Measurements from ENCODE around the gene MORN4. TPM values are rescaled to one million over a fixed set of nuclear protein-coding genes. Genes with fewer than 3 reads are reported as not detected.

The MORN4 gene
- total and polyA plus RNA-seq, 2 of the 13 experiments (the other 11 are each of a cell fraction or from before 2014, with no cell fraction given): 3.4 to 9.1 TPM

GRCh38 chr10:97682042-97682441, 48.7 kb upstream of the MORN4 start (continued):
- TF ChIP-seq ZNF768 (CRISPR knock-in tag; IDR thresholded peaks at IDR 0.05): peak; percentile 83; the same call in 1 of the 2 replicates
- TF ChIP-seq HNRNPUL1 (IDR thresholded peaks at IDR 0.05; ENCODE audit: low read depth, low read length): no peak
- TF ChIP-seq, protein P1, sequence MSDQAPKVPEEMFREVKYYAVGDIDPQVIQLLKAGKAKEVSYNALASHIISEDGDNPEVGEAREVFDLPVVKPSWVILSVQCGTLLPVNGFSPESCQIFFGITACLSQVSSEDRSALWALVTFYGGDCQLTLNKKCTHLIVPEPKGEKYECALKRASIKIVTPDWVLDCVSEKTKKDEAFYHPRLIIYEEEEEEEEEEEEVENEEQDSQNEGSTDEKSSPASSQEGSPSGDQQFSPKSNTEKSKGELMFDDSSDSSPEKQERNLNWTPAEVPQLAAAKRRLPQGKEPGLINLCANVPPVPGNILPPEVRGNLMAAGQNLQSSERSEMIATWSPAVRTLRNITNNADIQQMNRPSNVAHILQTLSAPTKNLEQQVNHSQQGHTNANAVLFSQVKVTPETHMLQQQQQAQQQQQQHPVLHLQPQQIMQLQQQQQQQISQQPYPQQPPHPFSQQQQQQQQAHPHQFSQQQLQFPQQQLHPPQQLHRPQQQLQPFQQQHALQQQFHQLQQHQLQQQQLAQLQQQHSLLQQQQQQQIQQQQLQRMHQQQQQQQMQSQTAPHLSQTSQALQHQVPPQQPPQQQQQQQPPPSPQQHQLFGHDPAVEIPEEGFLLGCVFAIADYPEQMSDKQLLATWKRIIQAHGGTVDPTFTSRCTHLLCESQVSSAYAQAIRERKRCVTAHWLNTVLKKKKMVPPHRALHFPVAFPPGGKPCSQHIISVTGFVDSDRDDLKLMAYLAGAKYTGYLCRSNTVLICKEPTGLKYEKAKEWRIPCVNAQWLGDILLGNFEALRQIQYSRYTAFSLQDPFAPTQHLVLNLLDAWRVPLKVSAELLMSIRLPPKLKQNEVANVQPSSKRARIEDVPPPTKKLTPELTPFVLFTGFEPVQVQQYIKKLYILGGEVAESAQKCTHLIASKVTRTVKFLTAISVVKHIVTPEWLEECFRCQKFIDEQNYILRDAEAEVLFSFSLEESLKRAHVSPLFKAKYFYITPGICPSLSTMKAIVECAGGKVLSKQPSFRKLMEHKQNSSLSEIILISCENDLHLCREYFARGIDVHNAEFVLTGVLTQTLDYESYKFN (CRISPR knock-in tag; conservative IDR thresholded peaks at IDR 0.05): peak; percentile 38; the same call in 1 of the 2 replicates
- TF ChIP-seq NCOR1 (IDR thresholded peaks at IDR 0.05; ENCODE audit: borderline replicate concordance, low read length): peak; percentile 54; the same call in 1 of the 2 replicates
- no peak for TF ChIP-seq HMG20B (CRISPR knock-in tag; conservative IDR thresholded peaks at IDR 0.05)
- TF ChIP-seq ZNF44 (CRISPR knock-in tag; IDR thresholded peaks at IDR 0.05): no peak
- no peak for TF ChIP-seq ZNF251 (CRISPR knock-in tag; IDR thresholded peaks at IDR 0.05)
- TF ChIP-seq ZNF598 (CRISPR knock-in tag; IDR thresholded peaks at IDR 0.05; ENCODE audit: borderline replicate concordance): no peak
- peak; percentile 11; the same call in 1 of the 2 replicates for TF ChIP-seq BCL6 (CRISPR knock-in tag; IDR thresholded peaks at IDR 0.05)
- TF ChIP-seq ZNF354B (CRISPR knock-in tag; IDR thresholded peaks at IDR 0.05): no peak
- no peak for TF ChIP-seq RBM39 (IDR thresholded peaks at IDR 0.05; ENCODE audit: low read depth, low read length, poor library complexity, severe bottlenecking)
- no peak for TF ChIP-seq MATR3 (CRISPR knock-in tag; IDR thresholded peaks at IDR 0.05)
- TF ChIP-seq SAP130 (CRISPR knock-in tag; IDR thresholded peaks at IDR 0.05; ENCODE audit: low read depth): peak; percentile 55
- TF ChIP-seq, protein P2, sequence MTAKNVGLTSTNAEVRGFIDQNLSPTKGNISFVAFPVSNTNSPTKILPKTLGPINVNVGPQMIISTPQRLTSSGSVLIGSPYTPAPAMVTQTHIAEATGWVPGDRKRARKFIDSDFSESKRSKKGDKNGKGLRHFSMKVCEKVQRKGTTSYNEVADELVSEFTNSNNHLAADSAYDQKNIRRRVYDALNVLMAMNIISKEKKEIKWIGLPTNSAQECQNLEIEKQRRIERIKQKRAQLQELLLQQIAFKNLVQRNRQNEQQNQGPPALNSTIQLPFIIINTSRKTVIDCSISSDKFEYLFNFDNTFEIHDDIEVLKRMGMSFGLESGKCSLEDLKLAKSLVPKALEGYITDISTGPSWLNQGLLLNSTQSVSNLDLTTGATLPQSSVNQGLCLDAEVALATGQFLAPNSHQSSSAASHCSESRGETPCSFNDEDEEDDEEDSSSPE (CRISPR knock-in tag; IDR thresholded peaks at IDR 0.05): no peak
- no peak for TF ChIP-seq ZNF850 (CRISPR knock-in tag; conservative IDR thresholded peaks at IDR 0.05)
- TF ChIP-seq ZNF468 (CRISPR knock-in tag; IDR thresholded peaks at IDR 0.05): no peak
- peak; percentile 37 for TF ChIP-seq RBM22 (optimal IDR thresholded peaks at IDR 0.05; ENCODE audit: low read length)
- TF ChIP-seq TEAD3 (CRISPR knock-in tag; optimal IDR thresholded peaks at IDR 0.05; ENCODE audit: borderline replicate concordance): peak; percentile 41
- TF ChIP-seq ZNF431 (CRISPR knock-in tag; IDR thresholded peaks at IDR 0.05; ENCODE audit: borderline replicate concordance, low read depth): peak; percentile 29; the same call in 1 of the 2 replicates
- TF ChIP-seq HNF4A (CRISPR knock-in tag; IDR thresholded peaks at IDR 0.05): peak; percentile 80
- 0 out of 2 replicates have a peak, but pooled peaks have one; percentile 17 for TF ChIP-seq ARID5B (CRISPR knock-in tag; IDR thresholded peaks at IDR 0.05)
- no peak for TF ChIP-seq RNF2 (conservative IDR thresholded peaks at IDR 0.05; ENCODE audit: low read depth)
- no peak for TF ChIP-seq NRL (CRISPR knock-in tag; IDR thresholded peaks at IDR 0.05; ENCODE audit: borderline replicate concordance)

Data from HepG2 (cell line).